HG03354 (cell line): ENCODE data around the gene AMPD3.
"Not testable (repeated sequence)": the region's sequence is repeated elsewhere in the genome, so short reads cannot be mapped to it uniquely, and the experiment has no call there.

Source experiments
- ATAC-seq: cut with Tn5 transposase; IDR thresholded peaks from one replicate; pipeline ENCODE4 v1.9.1; 2021; ENCODE audit warnings: mild to moderate bottlenecking; ENCODE audit not compliant: unreplicated experiment, poor library complexity, severe bottlenecking

The AMPD3 gene

DNA sequence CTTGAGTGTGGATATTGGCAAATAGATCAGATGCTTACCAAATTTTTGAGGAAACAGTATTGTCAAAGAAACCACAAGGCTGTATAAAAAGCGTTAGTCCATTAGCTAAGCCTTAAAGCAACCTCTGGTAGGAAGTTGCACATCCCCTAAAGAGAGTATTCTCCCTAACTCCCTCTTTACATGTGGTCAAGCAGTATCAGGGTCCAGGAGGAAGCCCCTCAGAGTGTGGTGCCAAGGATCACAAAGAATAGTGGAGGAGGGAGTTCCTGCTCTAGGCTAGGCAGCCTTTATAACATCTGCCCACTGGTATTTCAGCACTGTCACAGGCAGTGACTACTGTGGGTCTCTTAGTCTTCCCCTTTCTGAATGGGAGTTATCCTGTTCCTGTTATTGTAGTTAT lies 18.8 kb upstream of the AMPD3 start:
- ATAC-seq: no peak

DNA sequence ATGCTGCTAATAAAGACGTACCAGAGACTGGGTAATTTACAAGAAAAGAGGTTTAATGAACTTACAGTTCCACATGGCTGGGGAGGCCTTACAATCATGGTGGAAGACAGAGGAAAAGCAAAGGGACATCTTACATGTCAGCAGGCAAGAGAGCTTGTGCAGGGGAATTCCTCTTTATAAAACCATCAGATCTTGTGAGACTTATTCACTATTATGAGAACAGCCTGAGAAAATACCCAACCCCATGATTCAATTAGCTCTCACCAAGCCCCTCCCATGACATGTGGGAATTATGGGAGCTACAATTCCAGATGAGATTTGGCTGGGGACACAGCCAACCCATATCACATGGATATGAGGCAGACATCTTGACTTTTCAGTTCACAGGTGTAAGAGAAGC lies 18.4 kb upstream of the AMPD3 start:
- ATAC-seq: not testable (repeated sequence)

DNA sequence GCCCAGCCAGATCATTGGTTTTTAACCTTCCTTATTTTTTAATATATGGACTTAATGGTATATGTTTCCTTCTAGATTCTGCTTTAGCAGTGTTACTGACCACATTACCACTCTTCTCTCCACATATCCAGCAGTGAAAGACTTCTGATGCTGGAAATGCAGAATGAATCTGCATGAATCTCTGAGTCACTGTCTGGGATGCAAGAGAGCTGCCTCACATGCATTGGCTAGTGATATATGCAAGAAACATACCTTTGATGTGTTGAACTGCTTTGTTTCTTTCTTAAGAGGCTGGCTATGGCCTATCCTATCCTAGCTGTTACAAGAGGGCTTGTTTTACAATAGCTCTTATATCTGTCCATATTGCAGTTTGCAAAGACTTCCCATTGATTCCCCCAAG lies 16.6 kb upstream of the AMPD3 start:
- no peak for ATAC-seq

GRCh38 chr11:10439351-10439750 lies 15.7 kb upstream of the AMPD3 start:
- ATAC-seq: no peak

DNA sequence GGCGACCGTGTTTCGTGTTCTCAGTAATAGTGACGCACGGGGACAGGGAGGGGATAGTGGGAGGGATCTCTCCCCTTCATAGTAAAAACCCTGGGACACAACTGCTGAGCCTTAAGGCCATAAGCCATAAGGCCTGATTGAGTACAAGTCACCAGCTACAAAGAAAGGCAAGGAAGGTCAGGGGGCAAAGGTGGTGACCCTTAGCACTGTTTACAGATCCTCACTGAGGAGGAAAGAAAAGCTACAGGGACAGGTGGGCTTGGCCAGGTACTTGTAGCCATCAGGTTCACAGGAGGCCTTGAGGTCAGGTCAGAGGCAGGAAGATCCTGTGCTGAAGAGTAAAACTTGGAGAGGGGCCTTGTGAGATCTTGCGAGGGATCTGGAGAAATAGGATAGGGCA lies 15.1 kb upstream of the AMPD3 start:
- no peak for ATAC-seq

GRCh38 chr11:10440401-10440800 lies 14.7 kb upstream of the AMPD3 start:
- no peak for ATAC-seq

DNA sequence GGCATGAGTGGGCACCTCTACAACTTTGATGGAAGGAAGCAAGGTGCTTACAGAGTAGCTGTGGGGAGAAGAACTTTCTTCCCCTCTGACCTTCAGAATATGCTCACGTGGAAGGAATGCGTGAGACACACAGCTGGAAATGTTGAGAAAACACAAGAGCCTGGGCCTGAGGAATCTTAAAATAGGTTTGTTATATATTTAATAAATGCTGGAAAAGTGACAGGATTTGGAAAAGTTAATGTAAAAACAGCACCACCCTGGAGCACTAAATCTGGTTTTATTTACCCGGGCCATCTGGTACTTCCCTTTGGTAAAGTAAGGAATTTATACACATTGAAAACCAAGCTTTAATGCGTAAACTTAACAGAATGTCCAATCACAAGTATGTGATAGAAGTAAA lies 14.0 kb upstream of the AMPD3 start:
- ATAC-seq: no peak

GRCh38 chr11:10441652-10442503 lies 13.2 kb upstream of the AMPD3 start:
- peak; percentile 91 for ATAC-seq

- no peak for ATAC-seq
Measured at GRCh38 chr11:10443152-10443551, 11.9 kb upstream of the AMPD3 start.

- ATAC-seq: no peak
Measured at GRCh38 chr11:10443721-10444235, 11.3 kb upstream of the AMPD3 start.

DNA sequence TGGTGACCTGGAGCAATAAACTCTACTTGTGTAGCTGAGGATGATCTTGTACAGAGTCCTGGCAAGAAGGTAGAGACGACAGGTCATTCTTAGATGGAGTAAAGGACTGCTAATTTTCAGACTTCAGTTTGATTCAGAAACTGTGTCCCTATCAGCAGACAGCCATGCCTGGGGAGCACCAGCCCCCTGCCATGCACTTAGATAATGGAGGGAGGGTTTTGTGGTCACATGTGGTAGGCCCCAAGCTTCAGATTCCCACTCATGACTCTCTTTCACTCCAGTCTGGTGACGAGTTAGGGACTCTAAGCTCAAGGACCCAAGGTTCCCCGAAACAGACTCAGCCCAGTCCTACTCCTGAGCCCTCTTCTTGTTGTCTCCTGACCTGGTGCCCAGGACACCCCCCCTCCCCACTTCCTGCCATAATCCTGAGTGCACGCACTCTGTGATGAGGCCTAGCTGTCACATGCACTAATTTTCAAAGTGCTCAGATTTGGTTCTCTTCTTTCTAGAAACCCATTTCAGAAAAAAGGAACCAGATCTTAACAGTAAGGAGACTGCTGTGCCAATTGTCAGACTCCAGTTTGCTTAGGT lies 10.2 kb upstream of the AMPD3 start:
- ATAC-seq: no peak

- no peak for ATAC-seq
Measured at GRCh38 chr11:10447445-10447844, 7.6 kb upstream of the AMPD3 start.

- peak; percentile 30 for ATAC-seq
Measured at GRCh38 chr11:10450462-10451425, 4.3 kb upstream of the AMPD3 start.

- no peak for ATAC-seq
Measured at GRCh38 chr11:10451426-10452116, 3.5 kb upstream of the AMPD3 start.

DNA sequence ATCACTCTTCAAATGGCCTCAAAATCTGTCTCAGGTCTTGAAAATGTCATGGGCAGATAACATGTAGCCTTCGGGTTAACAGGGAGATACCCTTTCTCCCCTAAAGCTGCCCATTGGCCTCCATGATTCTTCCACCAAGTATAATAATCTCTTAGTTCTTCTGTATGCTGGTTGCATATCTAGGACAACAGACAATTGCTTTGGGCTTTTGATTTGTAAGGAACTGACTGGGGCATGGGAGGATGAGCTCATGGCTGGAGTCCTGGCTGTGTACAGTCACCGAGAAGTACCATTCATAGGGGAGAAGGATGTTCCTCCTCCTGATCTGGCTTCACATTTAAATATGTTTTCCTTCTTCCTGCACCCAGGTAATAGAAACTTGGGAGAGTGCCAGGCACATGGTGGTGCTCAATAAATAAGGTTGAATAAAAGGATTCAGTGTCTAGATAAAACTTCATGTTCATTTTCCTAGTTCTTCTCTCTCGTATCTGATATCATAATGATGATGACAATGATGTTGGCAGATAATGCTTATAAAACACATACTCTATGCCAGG lies 2.8 kb upstream of the AMPD3 start:
- ATAC-seq: no peak

- ATAC-seq: no peak
Measured at GRCh38 chr11:10453261-10453660, 1.8 kb upstream of the AMPD3 start.

DNA sequence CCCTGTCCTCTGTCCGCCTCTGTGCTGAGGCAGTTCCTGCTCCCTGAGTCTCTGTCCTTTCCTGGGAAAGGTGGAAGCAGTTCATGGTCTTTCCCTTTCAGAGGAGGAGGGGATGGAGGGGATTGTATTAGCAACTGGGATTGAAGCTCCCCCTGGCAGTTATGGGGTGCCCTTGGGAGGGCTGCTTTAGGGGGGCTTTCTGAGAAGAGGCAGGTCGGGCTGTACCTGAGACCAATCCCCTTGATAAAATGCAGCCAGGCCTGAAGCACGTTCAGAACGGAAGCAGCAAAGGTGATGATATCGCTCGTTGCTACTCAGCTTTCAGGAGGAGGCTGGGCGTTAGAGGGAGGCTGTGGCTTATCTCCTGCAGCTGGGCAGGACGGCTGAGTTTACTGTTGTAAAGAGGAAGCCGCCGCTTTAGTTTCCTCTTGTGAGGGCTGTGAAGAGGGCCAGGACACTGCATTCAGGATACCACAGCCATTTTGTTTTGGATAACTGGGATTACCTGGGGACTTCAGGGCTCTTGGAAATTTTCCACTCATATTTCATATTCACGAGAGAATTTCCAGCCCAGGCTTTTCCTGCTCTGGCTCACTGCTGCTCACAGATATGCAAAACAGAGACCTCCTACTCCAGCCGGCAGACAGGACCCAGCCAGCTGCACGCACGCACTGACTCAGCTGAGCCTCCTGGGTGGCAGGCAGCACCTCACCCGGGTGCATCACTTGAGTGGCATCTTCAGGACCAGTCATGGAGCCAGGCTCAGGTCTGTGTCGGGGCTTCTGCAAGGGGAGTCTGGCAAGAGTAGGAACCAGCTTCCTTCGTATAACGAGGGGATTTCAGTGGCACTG lies 798 bp downstream of the AMPD3 start:
- peak; percentile 66 for ATAC-seq

DNA sequence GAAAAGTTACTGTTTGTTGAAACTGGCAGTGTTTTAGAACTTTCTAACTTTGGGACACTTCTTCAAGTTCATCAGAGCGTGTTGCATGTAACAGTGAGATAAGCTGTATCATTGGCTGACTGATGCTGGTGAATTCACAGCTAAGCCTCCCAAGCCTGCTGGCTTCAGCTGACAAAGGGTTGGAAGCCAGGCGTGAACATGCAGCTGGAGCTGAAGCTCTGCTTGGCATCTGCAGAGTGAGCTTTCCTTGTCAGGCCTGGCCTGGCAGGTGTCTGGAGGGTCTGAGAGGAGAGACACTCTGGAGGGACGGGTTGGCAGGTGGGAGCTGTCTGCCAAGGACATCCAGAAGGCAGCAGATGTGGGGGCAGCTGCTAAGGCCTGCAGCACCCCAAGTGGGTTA lies 1.5 kb downstream of the AMPD3 start:
- ATAC-seq: peak; percentile 0
